OCI-LY7 (cell line): ENCODE data around the gene LMBRD2. TPM values are rescaled to one million over a fixed set of nuclear protein-coding genes. Genes with fewer than 3 reads are reported as not detected.
"Not testable (repeated sequence)": the region's sequence is repeated elsewhere in the genome, so short reads cannot be mapped to it uniquely, and the experiment has no call there.

Experiments used
- BruUV-seq: library from RNA; stranded (reverse); fragments of 400-500 nt; replicated peaks from 2 replicates; lab custom pipeline; 2021; lab: Mats Ljungman, UMichigan
- CTCF ChIA-PET: fragments of 300-600 bp; sonication (Branson Sonifier 250); formaldehyde crosslinking; loops from one replicate; lab custom pipeline; 2022; ENCODE audit warnings: antibody characterized with exemption; ENCODE audit not compliant: unreplicated experiment; lab: Charles Lee
- POLR2A ChIA-PET: fragments of 300-600 bp; sonication (Branson Sonifier 250); formaldehyde crosslinking; loops from one replicate; lab custom pipeline; 2022; ENCODE audit warnings: antibody characterized with exemption; lab: Charles Lee
- DNase-seq: peaks from one replicate; pipeline ENCODE4 v3.0.0-alpha.2; 2015; ENCODE audit warnings: low spot score
- H2AFZ ChIP-seq: fragments of 200-600 bp; sonication (generic), shearing (Covaris generic); 2 replicates; pipeline ENCODE4 v1.6.1; 2014; ENCODE audit warnings: mild to moderate bottlenecking, antibody characterized with exemption, low read length, moderate library complexity
- H3K27ac ChIP-seq: fragments of 200-600 bp; sonication (generic); 2 replicates; pipeline ENCODE4 v1.5.1; 2014; ENCODE audit warnings: mixed run types, low read depth, mild to moderate bottlenecking, moderate library complexity, low read length, inconsistent platforms; ENCODE audit not compliant: poor library complexity, severe bottlenecking
- H3K36me3 ChIP-seq: fragments of 200-600 bp; sonication (generic); 2 replicates; pipeline ENCODE4 v1.6.1; 2014; ENCODE audit warnings: mild to moderate bottlenecking, antibody characterized with exemption, low read length, moderate library complexity, mixed read lengths; ENCODE audit not compliant: insufficient read depth
- H3K4me1 ChIP-seq: fragments of 200-600 bp; sonication (generic); 2 replicates; pipeline ENCODE4 v1.5.1; 2014; ENCODE audit warnings: mild to moderate bottlenecking, low read length; ENCODE audit not compliant: insufficient read depth, poor library complexity, severe bottlenecking
- H3K4me2 ChIP-seq: fragments of 200-600 bp; sonication (generic); 2 replicates; pipeline ENCODE4 v1.6.1; 2014; ENCODE audit warnings: mild to moderate bottlenecking, low read length
- H3K4me3 ChIP-seq: fragments of 200-600 bp; sonication (generic); 2 replicates; pipeline ENCODE4 v1.5.1; 2014; ENCODE audit warnings: mild to moderate bottlenecking, low read depth, low read length; ENCODE audit not compliant: poor library complexity, severe bottlenecking
- H3K79me2 ChIP-seq: fragments of 200-600 bp; sonication (generic); 2 replicates; pipeline ENCODE4 v1.6.1; 2016; ENCODE audit warnings: low read depth, mild to moderate bottlenecking, low read length, moderate library complexity, mixed read lengths; ENCODE audit not compliant: insufficient read depth
- H3K9me2 ChIP-seq: fragments of 200-600 bp; sonication (generic); 2 replicates; pipeline ENCODE4 v1.6.1; 2016; ENCODE audit warnings: mild to moderate bottlenecking, low read length, mixed read lengths; ENCODE audit not compliant: insufficient read depth
- H3K9me3 ChIP-seq: fragments of 200-600 bp; sonication (generic); 2 replicates; pipeline ENCODE4 v1.6.1; 2014; ENCODE audit warnings: mild to moderate bottlenecking, mixed run types, low read length, mixed read lengths
- H4K20me1 ChIP-seq: fragments of 200-600 bp; sonication (generic); 2 replicates; pipeline ENCODE4 v1.6.1; 2014; ENCODE audit warnings: mild to moderate bottlenecking, antibody characterized with exemption, low read length, moderate library complexity, mixed read lengths; ENCODE audit not compliant: insufficient read depth
- CTCF ChIP-seq: fragments of 200-600 bp; sonication (generic); conservative IDR thresholded peaks from 2 replicates; pipeline ENCODE4 v1.5.1; 2014; ENCODE audit warnings: mild to moderate bottlenecking, antibody characterized with exemption, low read length, moderate library complexity, mixed read lengths
- EZH2phosphoT487 ChIP-seq: fragments of 200-600 bp; sonication (generic); IDR thresholded peaks from 2 replicates; pipeline ENCODE4 v1.6.1; 2018; ENCODE audit warnings: low read depth, borderline replicate concordance, mild to moderate bottlenecking, mixed run types, antibody characterized with exemption, low read length, moderate library complexity, mixed read lengths
- intact Hi-C: fragments of 100-400 bp; cut with micrococcal nuclease; formaldehyde crosslinking; loops from one replicate; pipeline ENCODE4 v1.10.0; 2022; ENCODE audit not compliant: unreplicated experiment
- total RNA-seq, 2 experiments: library from RNA; depleted of rRNA in 1 of 2; stranded (reverse); fragments of >200 nt in 1 of 2; shearing (Covaris generic) in 1 of 2; gene quantifications; 2 replicates each; pipeline ENCODE4 v1.2.3, GENCODE V29; 2014 to 2022

LMBRD2 gene
- total RNA-seq, 2 experiments from 2014 or later = 9.1 to 18.3 TPM

DNA sequence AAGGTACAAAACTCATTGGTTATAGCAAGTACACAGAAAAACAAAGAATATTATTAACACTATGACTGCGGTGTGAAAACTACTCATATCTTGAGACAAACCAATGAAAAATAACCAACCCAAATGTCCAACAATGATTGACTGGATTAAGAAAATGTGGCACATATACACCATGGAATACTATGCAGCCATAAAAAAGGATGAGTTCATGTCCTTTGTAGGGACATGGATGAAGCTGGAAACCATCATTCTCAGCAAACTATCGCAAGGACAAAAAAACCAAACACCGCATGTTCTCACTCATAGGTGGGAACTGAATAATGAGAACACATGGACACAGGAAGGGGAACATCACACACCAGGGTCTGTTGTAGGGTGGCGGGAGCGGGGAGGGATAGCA lies 22.0 kb downstream of the LMBRD2 start:
- H3K4me2 ChIP-seq, BruUV-seq, intact Hi-C loops, H3K9me2 ChIP-seq, H2AFZ ChIP-seq, H3K79me2 ChIP-seq, DNase-seq, H4K20me1 ChIP-seq, H3K27ac ChIP-seq, H3K4me1 ChIP-seq, H3K4me3 ChIP-seq, CTCF ChIA-PET: not testable (repeated sequence)
- POLR2A ChIA-PET = interaction anchor here (0.7 kb wide), 1 partner anchor 13 kb away, joined by 4 read pairs; no protein-coding TSS in a partner anchor
- Histone ChIP-seq H3K36me3 (peaks cover 59% of the 10 kb centered on the region), H3K9me3 (peaks cover 15% of the 10 kb centered on the region; the same call in 1 of the 2 replicates)

GRCh38 chr5:36128795-36129194 lies 22.9 kb downstream of the LMBRD2 start:
- Histone ChIP-seq H3K9me3 (peaks cover 15% of the 10 kb centered on the region; the same call in 1 of the 2 replicates), H3K4me1 (no peaks in the 10 kb centered on the region), H3K4me3 (no peak overlapping the region), H3K27ac (no peak overlapping the region), H3K36me3 (peaks cover 53% of the 10 kb centered on the region), H4K20me1 (no peaks in the 10 kb centered on the region), H3K9me2 (no peaks in the 10 kb centered on the region), H3K4me2 (no peak overlapping the region), H3K79me2 (no peaks in the 10 kb centered on the region), H2AFZ (no peak overlapping the region)
- CTCF ChIA-PET = no interaction called here
- intact Hi-C loops = no loop called here
- POLR2A ChIA-PET = interaction anchor here (0.7 to 1.0 kb wide), 3 partner anchors 9 to 45 kb away, joined by 3 to 4 read pairs (median 3); no protein-coding TSS in a partner anchor
- no TSS peak for BruUV-seq
- DNase-seq = no peak
- TF ChIP-seq CTCF = no peak
- no peak for TF ChIP-seq EZH2phosphoT487

GRCh38 chr5:36125868-36126267 lies 25.8 kb downstream of the LMBRD2 start:
- no peaks in the 10 kb centered on the region for H3K79me2 ChIP-seq
- H4K20me1 ChIP-seq = no peaks in the 10 kb centered on the region
- H3K27ac ChIP-seq = no peak overlapping the region
- no TSS peak for BruUV-seq
- H3K4me2 ChIP-seq = no peak overlapping the region
- DNase-seq = no peak
- POLR2A ChIA-PET = interaction anchor here (0.6 to 2.2 kb wide), 3 partner anchors 9 to 133 kb away, joined by 4 to 10 read pairs (median 8); partner anchors contain the start of genes LMBRD2 and SKP2
- CTCF ChIA-PET = interaction anchor here (0.5 kb wide), 1 partner anchor 1731 kb away, joined by 6 read pairs; no protein-coding TSS in a partner anchor
- no peaks in the 10 kb centered on the region for H3K9me2 ChIP-seq
- peaks cover 5% of the 10 kb centered on the region; the same call in 1 of the 2 replicates for H3K9me3 ChIP-seq
- no peaks in the 10 kb centered on the region for H3K4me1 ChIP-seq
- intact Hi-C loops = no loop called here
- TF ChIP-seq EZH2phosphoT487 (no peak), CTCF (no peak)
- no peak overlapping the region for H2AFZ ChIP-seq
- no peak overlapping the region for H3K4me3 ChIP-seq
- peaks cover 48% of the 10 kb centered on the region for H3K36me3 ChIP-seq
